Airway epithelial cell (primary cell): ENCODE results near the gene NOP9. TPM values are rescaled to one million over a fixed set of nuclear protein-coding genes. Genes with fewer than 3 reads are reported as not detected.

Experiments used
- total RNA-seq: library from RNA; depleted of rRNA; stranded (reverse); fragments of >200 nt; gene quantifications from 2 replicates; pipeline ENCODE4 v1.2.3, GENCODE V29; 2015

NOP9 gene
- total RNA-seq: 20.7 and 32.6 TPM in 2 replicates

GRCh38 chr14:24299255-24300191, at the start of gene NOP9, which contains the start of gene DHRS1:
NOP9 (plus strand) TSS chr14:24299850; CDS start chr14:24299955, 105 bp downstream.
DHRS1 (minus strand) TSS chr14:24299780; CDS start chr14:24299106, 674 bp downstream.

GRCh38 chr14:24262821-24263733, 36.6 kb upstream of the NOP9 start, which contains the start of gene TGM1:
TGM1 (minus strand) TSS chr14:24263177; CDS start chr14:24262352, 825 bp downstream.

GRCh38 chr14:24271134-24271833, 28.4 kb upstream of the NOP9 start, which contains the start of gene RABGGTA:
RABGGTA (minus strand) TSS chr14:24271597; CDS start chr14:24271115, 482 bp downstream.

GRCh38 chr14:24307575-24308341, 8.1 kb downstream of the NOP9 start, which contains the start of gene CIDEB:
CIDEB (minus strand) TSS chr14:24307977; CDS start chr14:24307858, 119 bp downstream.

GRCh38 chr14:24309538-24310264, 10.1 kb downstream of the NOP9 start, which contains the start of gene LTB4R2:
LTB4R2 (plus strand) TSS chr14:24310140; CDS start chr14:24310665, 525 bp downstream.

GRCh38 chr14:24310646-24311604, 11.3 kb downstream of the NOP9 start, which contains the start of gene LTB4R:
LTB4R (plus strand) TSS chr14:24311502; CDS start chr14:24315652, 4,150 bp downstream.

GRCh38 chr14:24334431-24335291, 35.0 kb downstream of the NOP9 start, which contains the start of gene ADCY4:
ADCY4 (minus strand) TSS chr14:24335071; CDS start chr14:24334652, 419 bp downstream.

GRCh38 chr14:24339284-24340151, 39.9 kb downstream of the NOP9 start, which contains the start of gene RIPK3:
RIPK3 (minus strand) TSS chr14:24339991; CDS start chr14:24339826, 165 bp downstream.

Other genes starting within 250 kb of the NOP9 start
- gene CARMIL3, start 247.8 kb upstream of the NOP9 start, total RNA-seq: 0.07 TPM in 1 of 2 replicates, not detected in the other
- gene CPNE6, start 228.3 kb upstream of the NOP9 start, total RNA-seq: not detected in 2 replicates
- 15.0 and 15.2 TPM in 2 replicates for gene PCK2, start 205.5 kb upstream of the NOP9 start, total RNA-seq
- gene DCAF11, start 185.1 kb upstream of the NOP9 start, total RNA-seq: 37.3 and 48.1 TPM in 2 replicates
- 0.23 and 1.5 TPM in 2 replicates for gene NRL, start 184.9 kb upstream of the NOP9 start, total RNA-seq
- gene FITM1, start 169.2 kb upstream of the NOP9 start, total RNA-seq: not detected in 2 replicates
- 143 and 167 TPM in 2 replicates for gene PSME1, start 163.7 kb upstream of the NOP9 start, total RNA-seq
- 19.5 and 25.0 TPM in 2 replicates for gene EMC9, start 158.3 kb upstream of the NOP9 start, total RNA-seq
- gene PSME2, start 153.2 kb upstream of the NOP9 start, total RNA-seq: 54.1 and 80.0 TPM in 2 replicates
- 37.5 and 96.2 TPM in 2 replicates for gene RNF31, start 152.4 kb upstream of the NOP9 start, total RNA-seq
- gene IRF9, start 138.6 kb upstream of the NOP9 start, total RNA-seq: 10.6 and 14.6 TPM in 2 replicates
- 20.7 and 24.2 TPM in 2 replicates for gene REC8, start 127.8 kb upstream of the NOP9 start, total RNA-seq
- 69.6 and 70.8 TPM in 2 replicates for gene IPO4, start 111.0 kb upstream of the NOP9 start, total RNA-seq
- 46.4 and 51.1 TPM in 2 replicates for gene TM9SF1, start 104.4 kb upstream of the NOP9 start, total RNA-seq
- not detected in 2 replicates for gene TSSK4, start 94.2 kb upstream of the NOP9 start, total RNA-seq
- 60.7 and 77.1 TPM in 2 replicates for gene CHMP4A, start 86.4 kb upstream of the NOP9 start, total RNA-seq
- gene MDP1, start 83.8 kb upstream of the NOP9 start, total RNA-seq: 11.5 and 12.0 TPM in 2 replicates
- 243 and 248 TPM in 2 replicates for gene NEDD8, start 67.5 kb upstream of the NOP9 start, total RNA-seq
- 30.3 and 45.9 TPM in 2 replicates for gene GMPR2, start 66.9 kb upstream of the NOP9 start, total RNA-seq
- 52.2 and 64.4 TPM in 2 replicates for gene TINF2, start 57.2 kb upstream of the NOP9 start, total RNA-seq
- 229 and 247 TPM in 2 replicates for gene TGM1, start 36.7 kb upstream of the NOP9 start, total RNA-seq
- 58.5 and 80.3 TPM in 2 replicates for gene RABGGTA, start 28.3 kb upstream of the NOP9 start, total RNA-seq
- 82.6 and 85.4 TPM in 2 replicates for gene DHRS1, start 70 bp upstream of the NOP9 start, total RNA-seq
- gene CIDEB, start 8.1 kb downstream of the NOP9 start, total RNA-seq: 2.2 and 2.7 TPM in 2 replicates
- gene LTB4R2, start 10.3 kb downstream of the NOP9 start, total RNA-seq: 55.2 and 59.3 TPM in 2 replicates
- gene LTB4R, start 11.7 kb downstream of the NOP9 start, total RNA-seq: 7.7 and 16.1 TPM in 2 replicates
- gene ADCY4, start 35.2 kb downstream of the NOP9 start, total RNA-seq: 0.85 and 1.6 TPM in 2 replicates
- gene RIPK3, start 40.1 kb downstream of the NOP9 start, total RNA-seq: 5.4 and 6.0 TPM in 2 replicates
- gene NFATC4, start 68.3 kb downstream of the NOP9 start, total RNA-seq: 24.3 and 29.6 TPM in 2 replicates
- gene NYNRIN, start 99.2 kb downstream of the NOP9 start, total RNA-seq: 16.4 and 21.9 TPM in 2 replicates
- 0.56 and 1.1 TPM in 2 replicates for gene CBLN3, start 129.8 kb downstream of the NOP9 start, total RNA-seq
- 60.4 and 66.9 TPM in 2 replicates for gene KHNYN, start 130.1 kb downstream of the NOP9 start, total RNA-seq
- gene SDR39U1, start 142.9 kb downstream of the NOP9 start, total RNA-seq: 17.0 and 34.2 TPM in 2 replicates
- gene CMA1, start 208.4 kb downstream of the NOP9 start, total RNA-seq: not detected in 2 replicates